T-helper 2 cell treated with Interferon-gamma antibody and Interleukin-4, amounts not matched to agents 100 ng/mL and 5 ng/mL, for 36 hours (primary cell): ENCODE results near the gene SNX3. TPM values are rescaled to one million over a fixed set of nuclear protein-coding genes. Genes with fewer than 3 reads are reported as not detected.

Source experiments
- intact Hi-C: fragments of 100-400 bp; cut with micrococcal nuclease; formaldehyde crosslinking; loops from one replicate; pipeline ENCODE4 v1.15.1; 2023
- total RNA-seq: library from RNA; stranded (reverse); gene quantifications from 2 replicates; pipeline ENCODE4 v1.2.3, GENCODE V29; 2022

SNX3 gene
- total RNA-seq, 1 donor from 2014 or later: 80.2 TPM

GRCh38 chr6:108209738-108210137, 51.1 kb downstream of the SNX3 start:
- intact Hi-C loops: no loop called here

DNA sequence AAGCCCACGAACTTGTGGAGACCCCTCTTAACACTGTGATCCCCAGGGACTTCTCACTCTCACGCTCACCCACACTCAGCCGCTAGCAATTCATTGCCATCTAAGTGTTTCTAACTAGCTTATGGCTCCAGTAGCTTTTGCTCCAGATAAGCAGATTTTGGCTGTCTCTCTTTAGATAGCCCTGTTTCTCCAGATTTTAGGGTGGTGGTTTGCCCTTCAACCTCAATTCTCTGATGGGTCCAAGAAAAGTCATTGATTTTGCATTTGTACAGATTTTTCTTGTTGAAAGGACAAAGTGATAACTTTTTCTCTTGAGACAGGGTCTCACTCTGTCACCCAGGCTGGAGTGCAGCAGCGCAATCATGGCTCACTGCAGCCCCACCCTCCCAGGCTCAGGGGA, 53.8 kb downstream of the SNX3 start:
- intact Hi-C loops: no loop called here

DNA sequence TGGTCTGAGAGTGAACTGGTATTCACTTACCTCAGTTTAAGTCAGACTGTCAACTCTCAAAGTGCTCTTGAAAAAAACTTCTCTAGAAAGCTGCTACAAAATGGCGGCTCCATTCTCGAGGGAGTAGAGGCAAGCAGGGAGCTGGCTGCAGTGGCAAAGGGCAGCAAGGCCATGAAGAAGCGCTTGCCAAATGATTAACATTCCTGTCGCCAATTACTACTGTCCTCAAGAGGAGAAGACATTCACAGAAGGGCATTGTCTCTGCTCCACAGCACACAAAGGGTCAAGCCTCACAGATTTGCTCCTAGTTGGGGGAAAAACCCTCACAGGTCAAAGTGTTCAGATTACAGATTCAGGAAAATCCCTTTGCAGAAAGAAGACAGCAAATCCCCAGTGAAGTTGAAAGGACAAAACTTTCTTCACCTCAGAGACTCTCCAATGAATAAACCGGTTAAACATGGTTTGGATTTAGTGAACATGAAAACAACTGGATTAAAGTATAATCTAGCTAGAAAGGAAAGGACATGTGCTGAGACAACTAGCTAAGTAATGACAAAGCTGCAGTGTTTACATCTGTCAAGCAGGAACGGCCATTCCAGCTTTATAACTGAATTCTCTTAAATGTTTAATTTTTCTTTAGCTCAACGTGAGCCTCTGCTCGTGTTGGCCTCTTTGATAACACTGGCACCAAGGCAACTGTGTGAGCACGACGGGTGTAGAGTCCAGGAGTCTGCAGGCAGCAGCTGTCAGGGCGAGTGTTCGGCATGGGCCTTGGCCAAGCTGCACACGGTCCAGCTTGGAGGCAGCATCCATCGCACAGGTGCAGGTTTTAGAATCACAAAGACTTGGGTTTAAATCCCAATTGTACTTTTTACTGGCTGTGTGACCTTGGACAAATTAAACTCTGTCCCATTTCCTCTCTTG, 57.4 kb downstream of the SNX3 start:
- intact Hi-C loops: no loop called here

- intact Hi-C loops: no loop called here
Observed at GRCh38 chr6:108200631-108201030, 60.2 kb downstream of the SNX3 start.

DNA sequence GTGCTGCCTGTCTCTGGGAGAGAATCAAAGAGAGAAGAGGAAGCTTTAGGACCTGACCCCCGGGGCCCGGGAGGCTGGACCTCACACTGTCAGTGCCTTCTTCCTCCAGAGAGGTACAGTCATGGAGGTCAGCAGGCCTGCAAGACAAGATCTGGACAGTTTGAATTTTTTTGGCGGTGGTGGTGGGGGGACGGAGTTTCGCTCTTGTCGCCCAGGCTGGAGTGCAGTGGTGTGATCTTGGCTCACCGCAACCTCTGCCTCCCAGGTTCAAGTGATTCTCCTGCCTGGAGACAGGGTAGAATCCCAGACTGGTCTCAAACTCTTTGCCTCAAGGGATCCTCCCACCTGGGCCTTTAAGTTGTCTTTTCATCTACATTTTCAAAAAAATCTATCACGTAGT, 60.7 kb downstream of the SNX3 start:
- intact Hi-C loops: no loop called here

- intact Hi-C loops: no loop called here
Observed at GRCh38 chr6:108198761-108199498, 61.9 kb downstream of the SNX3 start.

GRCh38 chr6:108195209-108195608, 65.6 kb downstream of the SNX3 start:
- intact Hi-C loops: no loop called here

DNA sequence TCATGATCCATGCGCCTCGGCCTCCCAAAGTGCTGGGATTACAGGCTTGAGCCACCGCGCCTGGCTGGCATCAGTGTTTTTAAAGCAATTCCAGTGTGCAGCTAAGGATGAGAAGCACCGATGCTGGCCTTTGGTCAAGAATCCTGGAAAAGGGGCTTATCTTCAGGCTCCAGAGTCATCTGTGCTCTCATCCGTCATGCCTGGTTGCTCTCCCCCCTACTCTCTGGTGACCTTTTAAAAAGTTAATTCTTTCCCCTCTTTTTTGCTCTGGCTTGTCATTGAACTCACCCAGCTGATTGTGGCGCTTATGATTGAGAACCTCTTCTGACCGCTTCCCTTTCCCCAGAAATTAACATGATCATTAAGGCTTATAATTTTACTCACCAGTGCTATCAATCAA, 66.3 kb downstream of the SNX3 start:
- intact Hi-C loops: no loop called here

GRCh38 chr6:108193835-108194234, 67.0 kb downstream of the SNX3 start:
- intact Hi-C loops: no loop called here

GRCh38 chr6:108193131-108193530, 67.7 kb downstream of the SNX3 start:
- intact Hi-C loops: no loop called here

DNA sequence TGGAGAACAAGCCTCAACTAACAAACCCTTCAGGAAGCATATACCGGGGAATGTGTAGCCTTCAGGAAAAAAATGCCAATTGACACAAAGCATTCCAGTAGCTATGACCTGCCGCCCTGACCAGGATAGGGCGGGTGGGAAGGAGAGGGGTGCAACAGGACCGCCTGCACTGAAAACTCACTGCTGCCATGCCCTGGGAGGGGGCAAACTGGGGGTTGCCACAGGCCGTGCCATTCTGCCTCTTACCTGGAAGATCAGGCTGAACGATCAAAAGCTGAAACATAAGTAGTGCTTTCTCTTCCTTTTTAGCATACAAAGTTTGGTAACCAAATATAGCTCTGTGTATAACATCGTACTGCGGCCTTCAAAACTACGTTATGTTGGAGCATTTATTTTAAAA, 73.3 kb downstream of the SNX3 start:
- intact Hi-C loops: no loop called here

- intact Hi-C loops: no loop called here
Observed at GRCh38 chr6:108186226-108186625, 74.6 kb downstream of the SNX3 start.

DNA sequence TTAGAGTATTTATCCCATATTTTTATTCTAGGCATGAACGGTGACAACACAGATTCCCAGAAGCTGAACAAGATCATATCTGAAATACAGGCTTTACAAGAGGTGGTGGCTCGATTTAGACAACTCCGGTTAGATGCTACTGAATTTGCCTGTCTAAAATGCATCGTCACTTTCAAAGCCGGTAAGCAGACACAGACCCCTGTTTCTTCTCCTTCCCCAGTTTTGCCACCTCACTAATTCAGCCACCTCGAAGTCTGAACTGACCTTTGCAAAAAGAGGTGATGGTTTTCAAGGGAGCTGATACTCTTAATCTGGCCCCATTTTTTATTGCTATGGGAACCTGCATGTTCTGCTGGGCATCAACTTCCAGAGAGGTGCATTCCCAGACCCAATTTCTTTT, 80.1 kb downstream of the SNX3 start:
- intact Hi-C loops: no loop called here

- intact Hi-C loops: no loop called here
Observed at GRCh38 chr6:108180266-108180665, 80.6 kb downstream of the SNX3 start.

DNA sequence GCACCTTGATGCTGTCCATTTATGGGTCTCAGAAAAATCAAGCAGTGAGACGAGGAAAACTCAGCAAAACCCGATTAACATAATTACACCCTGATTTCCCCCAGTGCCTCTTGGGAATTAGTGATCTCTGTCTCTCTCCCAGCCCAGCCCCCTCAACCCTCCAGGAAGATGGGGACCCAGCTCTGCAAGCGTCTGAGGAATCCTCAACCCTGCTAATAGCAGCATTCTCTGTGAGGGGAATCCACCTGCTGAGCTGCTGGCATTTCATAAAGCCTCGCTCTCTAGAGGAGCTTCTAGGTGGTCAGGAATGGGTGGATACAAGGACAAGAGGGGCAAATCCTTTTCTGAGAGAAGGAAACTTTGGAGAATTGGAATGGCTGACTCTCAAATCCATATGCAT, 81.1 kb downstream of the SNX3 start:
- intact Hi-C loops: loop anchor here (10.0 kb wide), 1 partner anchor 185 kb away; no protein-coding TSS in a partner anchor

- intact Hi-C loops: loop anchor here (10.0 kb wide), 1 partner anchor 188 kb away; no protein-coding TSS in a partner anchor
Observed at GRCh38 chr6:108176281-108177089, 84.4 kb downstream of the SNX3 start.

DNA sequence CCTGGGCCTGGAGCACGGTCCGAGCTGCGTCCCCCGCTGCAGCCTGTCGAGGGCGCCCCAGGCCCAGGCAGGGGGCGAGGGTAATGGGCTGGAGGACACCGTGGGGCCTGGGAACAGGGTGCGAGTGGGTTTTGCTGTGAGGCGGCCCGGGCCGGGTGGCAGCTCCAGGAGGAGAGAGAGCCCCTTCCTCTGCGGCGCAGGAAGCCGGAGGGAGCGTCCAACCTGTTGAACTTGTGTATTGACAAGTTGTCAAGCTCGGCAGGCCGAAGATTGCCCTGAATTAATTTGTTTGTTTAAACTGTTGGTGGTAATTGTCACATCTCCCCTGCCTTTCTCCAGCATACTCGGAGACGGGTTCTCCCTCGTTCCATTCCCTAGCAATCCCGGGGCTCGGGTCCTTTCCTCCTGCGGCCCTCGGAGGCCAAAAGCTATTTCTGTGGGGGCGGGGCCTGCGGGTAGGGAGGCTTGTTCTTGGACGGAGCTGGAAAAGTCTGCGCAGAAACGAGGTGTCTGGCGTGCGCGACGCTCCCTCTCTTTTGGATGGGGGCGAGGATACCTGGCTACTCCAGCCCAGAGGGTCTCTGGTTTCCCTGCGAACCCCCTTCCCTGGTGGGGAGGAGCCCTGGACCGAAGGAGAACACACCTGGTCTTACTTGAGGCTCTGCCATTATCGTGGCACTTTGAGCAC, 85.1 kb downstream of the SNX3 start:
- intact Hi-C loops: loop anchor here (10.0 kb wide), 1 partner anchor 189 kb away; no protein-coding TSS in a partner anchor

GRCh38 chr6:108175176-108175591, 85.7 kb downstream of the SNX3 start:
- intact Hi-C loops: loop anchor here (10.0 kb wide), 1 partner anchor 190 kb away; no protein-coding TSS in a partner anchor

DNA sequence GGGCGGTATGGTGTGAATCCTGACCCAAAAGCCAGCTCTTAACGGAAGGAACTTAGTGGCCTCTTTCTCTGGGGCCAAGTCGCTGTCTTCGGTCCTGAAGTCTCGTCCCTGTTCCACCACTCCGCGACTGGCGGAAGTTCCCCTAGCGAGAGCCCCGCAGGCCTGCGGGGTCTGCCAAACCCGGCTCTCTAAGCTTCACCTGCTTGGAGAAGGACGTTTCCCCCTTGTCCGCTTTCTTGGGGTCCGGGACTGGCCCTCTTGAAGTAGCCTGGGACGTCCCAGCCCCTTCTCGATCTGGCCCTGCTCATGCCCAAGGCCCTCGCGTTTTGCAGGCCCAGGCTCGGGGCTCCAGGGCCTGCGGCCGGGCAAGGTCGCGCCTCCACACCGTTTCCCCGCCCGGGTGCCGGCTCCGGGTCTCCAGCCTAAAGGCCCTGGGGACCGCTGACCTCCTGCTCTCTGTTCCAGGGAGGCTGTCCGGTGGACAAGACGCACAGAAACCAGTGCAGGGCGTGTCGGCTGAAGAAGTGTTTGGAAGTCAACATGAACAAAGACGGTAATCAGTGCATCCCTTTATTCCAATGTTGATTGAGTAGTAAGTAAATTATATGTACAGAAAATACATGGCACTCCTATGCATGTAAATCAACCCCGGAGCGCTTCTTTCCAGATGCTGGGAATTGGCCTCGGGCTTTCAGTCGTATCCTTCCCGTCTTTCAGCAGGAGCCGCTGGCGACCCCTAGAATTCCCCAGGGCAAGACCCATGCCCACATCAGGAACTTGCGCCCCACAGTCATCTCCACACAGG, 86.3 kb downstream of the SNX3 start:
- intact Hi-C loops: loop anchor here (5.0 to 10.0 kb wide), 2 partner anchors 190 to 318 kb away; no protein-coding TSS in a partner anchor
